Measurements from ENCODE around the gene SLC35F4. TPM values are rescaled to one million over a fixed set of nuclear protein-coding genes. Genes with fewer than 3 reads are reported as not detected.
A peak's percentile ranks its signal among the peaks of the same experiment; 100 is the strongest.

The SLC35F4 gene
- polyA plus RNA-seq, 1 donor: 0.09 TPM

- Histone ChIP-seq H3K27me3 (ENCODE audit: control insufficient read depth, insufficient read depth, low read length) (no peaks in the 10 kb centered on the region), H3K9me3 (ENCODE audit: control insufficient read depth, low read depth, low read length) (no peaks in the 10 kb centered on the region), H3K27ac (ENCODE audit: low read length) (no peak overlapping the region), H3K4me1 (ENCODE audit: control insufficient read depth, insufficient read depth, low read length) (no peaks in the 10 kb centered on the region), H3K36me3 (ENCODE audit: control insufficient read depth, insufficient read depth, low read length) (no peaks in the 10 kb centered on the region), H3K4me3 (ENCODE audit: low read length) (no peak overlapping the region)
- 100% methylated on average over 1 of the region's 2 CpGs for WGBS (ENCODE audit: insufficient coverage, low lambda C conversion rate)
- DNase-seq: no peak
Measured at GRCh38 chr14:57582746-57583145, 283.1 kb downstream of the SLC35F4 start.

- Histone ChIP-seq H3K27ac (ENCODE audit: low read length) (no peak overlapping the region), H3K27me3 (ENCODE audit: control insufficient read depth, insufficient read depth, low read length) (no peaks in the 10 kb centered on the region), H3K36me3 (ENCODE audit: control insufficient read depth, insufficient read depth, low read length) (no peaks in the 10 kb centered on the region), H3K4me3 (ENCODE audit: low read length) (no peak overlapping the region), H3K4me1 (ENCODE audit: control insufficient read depth, insufficient read depth, low read length) (no peaks in the 10 kb centered on the region), H3K9me3 (ENCODE audit: control insufficient read depth, low read depth, low read length) (no peaks in the 10 kb centered on the region)
- DNase-seq: no peak
- no CpG with 5 or more reads among the region's 4 CpGs for WGBS (ENCODE audit: insufficient coverage, low lambda C conversion rate)
Measured at GRCh38 chr14:57578801-57579200, 287.1 kb downstream of the SLC35F4 start.

- no CpG with 5 or more reads among the region's 1 CpG for WGBS (ENCODE audit: insufficient coverage, low lambda C conversion rate)
- H3K36me3 ChIP-seq (ENCODE audit: control insufficient read depth, insufficient read depth, low read length): no peaks in the 10 kb centered on the region
- no peaks in the 10 kb centered on the region for H3K9me3 ChIP-seq (ENCODE audit: control insufficient read depth, low read depth, low read length)
- H3K4me3 ChIP-seq (ENCODE audit: low read length): no peak overlapping the region
- H3K4me1 ChIP-seq (ENCODE audit: control insufficient read depth, insufficient read depth, low read length): no peaks in the 10 kb centered on the region
- H3K27ac ChIP-seq (ENCODE audit: low read length): no peak overlapping the region
- no peak for DNase-seq
- H3K27me3 ChIP-seq (ENCODE audit: control insufficient read depth, insufficient read depth, low read length): no peaks in the 10 kb centered on the region
Measured at GRCh38 chr14:57576498-57576897, 289.4 kb downstream of the SLC35F4 start.

- H3K27ac ChIP-seq (ENCODE audit: low read length): no peak overlapping the region
- WGBS (ENCODE audit: insufficient coverage, low lambda C conversion rate): no CpG with 5 or more reads among the region's 2 CpGs
- DNase-seq: no peak
- H3K4me3 ChIP-seq (ENCODE audit: low read length): no peak overlapping the region
- H3K36me3 ChIP-seq (ENCODE audit: control insufficient read depth, insufficient read depth, low read length): no peaks in the 10 kb centered on the region
- no peaks in the 10 kb centered on the region for H3K4me1 ChIP-seq (ENCODE audit: control insufficient read depth, insufficient read depth, low read length)
- no peaks in the 10 kb centered on the region for H3K27me3 ChIP-seq (ENCODE audit: control insufficient read depth, insufficient read depth, low read length)
- no peaks in the 10 kb centered on the region for H3K9me3 ChIP-seq (ENCODE audit: control insufficient read depth, low read depth, low read length)
Measured at GRCh38 chr14:57575482-57575881, 290.4 kb downstream of the SLC35F4 start.

- peak; percentile 7 to 13 for DNase-seq
- no peak overlapping the region for H3K4me3 ChIP-seq (ENCODE audit: low read length)
Measured at GRCh38 chr14:57574617-57575288, 291.1 kb downstream of the SLC35F4 start.

DNA sequence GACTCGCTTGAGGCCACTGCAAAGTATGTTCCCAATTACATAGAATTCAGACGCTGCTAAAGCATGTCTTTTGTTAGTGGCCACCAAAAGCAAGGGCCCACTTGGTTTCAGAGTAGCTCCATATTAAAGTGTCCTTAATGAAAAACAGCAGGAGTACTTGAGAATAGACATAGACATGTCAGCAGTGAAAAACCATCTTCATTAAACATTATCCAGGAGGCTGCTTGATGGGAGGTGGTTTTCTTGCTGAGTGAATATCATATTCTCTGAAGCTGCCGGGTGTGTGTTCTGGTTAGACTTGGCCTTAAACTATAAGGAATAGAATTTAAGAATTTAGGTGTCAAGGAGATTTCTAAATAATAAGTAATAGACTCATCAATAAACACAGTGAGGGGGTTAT is 292.7 kb downstream of the SLC35F4 start:
- no peaks in the 10 kb centered on the region for H3K27me3 ChIP-seq (ENCODE audit: control insufficient read depth, insufficient read depth, low read length)
- no peak overlapping the region for H3K27ac ChIP-seq (ENCODE audit: low read length)
- WGBS (ENCODE audit: insufficient coverage, low lambda C conversion rate): 73% methylated on average over 2 of the region's 3 CpGs
- H3K4me3 ChIP-seq (ENCODE audit: low read length): no peak overlapping the region
- H3K4me1 ChIP-seq (ENCODE audit: control insufficient read depth, insufficient read depth, low read length): no peaks in the 10 kb centered on the region
- no peak for DNase-seq
- no peaks in the 10 kb centered on the region for H3K9me3 ChIP-seq (ENCODE audit: control insufficient read depth, low read depth, low read length)
- no peaks in the 10 kb centered on the region for H3K36me3 ChIP-seq (ENCODE audit: control insufficient read depth, insufficient read depth, low read length)

More at GRCh38 chr14:57574617-57575288, 291.1 kb downstream of the SLC35F4 start:
- Histone ChIP-seq H3K27ac (ENCODE audit: low read length) (no peak overlapping the region), H3K36me3 (ENCODE audit: control insufficient read depth, insufficient read depth, low read length) (no peaks in the 10 kb centered on the region), H3K4me1 (ENCODE audit: control insufficient read depth, insufficient read depth, low read length) (no peaks in the 10 kb centered on the region), H3K27me3 (ENCODE audit: control insufficient read depth, insufficient read depth, low read length) (no peaks in the 10 kb centered on the region), H3K9me3 (ENCODE audit: control insufficient read depth, low read depth, low read length) (no peaks in the 10 kb centered on the region)
- WGBS (ENCODE audit: insufficient coverage, low lambda C conversion rate): 80% methylated on average over 1 of the region's 5 CpGs

GRCh38 chr14:57568554-57568953 is 297.3 kb downstream of the SLC35F4 start:
- H3K36me3 ChIP-seq (ENCODE audit: control insufficient read depth, insufficient read depth, low read length): no peaks in the 10 kb centered on the region
- WGBS (ENCODE audit: insufficient coverage, low lambda C conversion rate): 100% methylated on average over 2 of the region's 4 CpGs

GRCh38 chr14:57567220-57567619 is 298.7 kb downstream of the SLC35F4 start:
- Histone ChIP-seq H3K4me1 (ENCODE audit: control insufficient read depth, insufficient read depth, low read length) (no peaks in the 10 kb centered on the region), H3K9me3 (ENCODE audit: control insufficient read depth, low read depth, low read length) (no peaks in the 10 kb centered on the region), H3K4me3 (ENCODE audit: low read length) (no peak overlapping the region), H3K27me3 (ENCODE audit: control insufficient read depth, insufficient read depth, low read length) (no peaks in the 10 kb centered on the region), H3K36me3 (ENCODE audit: control insufficient read depth, insufficient read depth, low read length) (no peaks in the 10 kb centered on the region), H3K27ac (ENCODE audit: low read length) (no peak overlapping the region)
- 100% methylated on average over 1 of the region's 2 CpGs for WGBS (ENCODE audit: insufficient coverage, low lambda C conversion rate)
- no peak for DNase-seq

More at GRCh38 chr14:57568554-57568953, 297.3 kb downstream of the SLC35F4 start:
- Histone ChIP-seq H3K27ac (ENCODE audit: low read length) (no peak overlapping the region), H3K9me3 (ENCODE audit: control insufficient read depth, low read depth, low read length) (no peaks in the 10 kb centered on the region), H3K4me3 (ENCODE audit: low read length) (no peak overlapping the region), H3K27me3 (ENCODE audit: control insufficient read depth, insufficient read depth, low read length) (no peaks in the 10 kb centered on the region), H3K4me1 (ENCODE audit: control insufficient read depth, insufficient read depth, low read length) (no peaks in the 10 kb centered on the region)
- no peak for DNase-seq

- Histone ChIP-seq H3K4me1 (ENCODE audit: control insufficient read depth, insufficient read depth, low read length) (peaks cover 9% of the 10 kb centered on the region), H3K9me3 (ENCODE audit: control insufficient read depth, low read depth, low read length) (no peaks in the 10 kb centered on the region), H3K4me3 (ENCODE audit: low read length) (no peak overlapping the region), H3K27ac (ENCODE audit: low read length) (peak overlapping the region; percentile 16), H3K36me3 (ENCODE audit: control insufficient read depth, insufficient read depth, low read length) (no peaks in the 10 kb centered on the region), H3K27me3 (ENCODE audit: control insufficient read depth, insufficient read depth, low read length) (no peaks in the 10 kb centered on the region)
- no CpG with 5 or more reads among the region's 3 CpGs for WGBS (ENCODE audit: insufficient coverage, low lambda C conversion rate)
- peak; percentile 10 to 31 for DNase-seq
Measured at GRCh38 chr14:57560681-57561080, 305.2 kb downstream of the SLC35F4 start.

DNA sequence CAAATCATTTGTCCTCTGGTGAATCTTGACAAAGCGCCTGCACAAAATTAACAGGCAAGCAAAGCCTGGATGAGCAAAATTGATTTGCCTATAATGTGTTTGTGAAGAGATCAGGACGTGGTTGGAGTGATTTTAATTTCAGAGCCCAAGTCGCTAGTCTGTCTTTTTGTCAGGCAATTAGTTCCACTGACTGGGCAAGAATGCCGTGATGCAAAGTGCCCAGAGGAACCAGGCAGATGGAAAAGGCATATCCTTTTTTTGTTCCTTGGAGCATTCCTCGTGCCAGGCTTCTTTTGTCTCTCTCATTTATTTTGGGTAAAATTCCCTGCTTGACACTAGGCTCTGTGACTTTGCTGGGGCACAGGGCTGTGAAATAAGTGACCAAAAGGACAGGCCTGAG is 306.3 kb downstream of the SLC35F4 start:
- H3K4me3 ChIP-seq (ENCODE audit: low read length): no peak overlapping the region
- no peaks in the 10 kb centered on the region for H3K27me3 ChIP-seq (ENCODE audit: control insufficient read depth, insufficient read depth, low read length)
- H3K4me1 ChIP-seq (ENCODE audit: control insufficient read depth, insufficient read depth, low read length): peaks cover 9% of the 10 kb centered on the region
- DNase-seq: no peak
- no peaks in the 10 kb centered on the region for H3K9me3 ChIP-seq (ENCODE audit: control insufficient read depth, low read depth, low read length)
- no peaks in the 10 kb centered on the region for H3K36me3 ChIP-seq (ENCODE audit: control insufficient read depth, insufficient read depth, low read length)
- no CpG with 5 or more reads among the region's 5 CpGs for WGBS (ENCODE audit: insufficient coverage, low lambda C conversion rate)
- H3K27ac ChIP-seq (ENCODE audit: low read length): no peak overlapping the region

GRCh38 chr14:57549765-57550420 is 316.0 kb downstream of the SLC35F4 start:
- DNase-seq: no peak
- H3K27ac ChIP-seq (ENCODE audit: low read length): no peak overlapping the region
- H3K4me1 ChIP-seq (ENCODE audit: control insufficient read depth, insufficient read depth, low read length): no peaks in the 10 kb centered on the region
- H3K36me3 ChIP-seq (ENCODE audit: control insufficient read depth, insufficient read depth, low read length): no peaks in the 10 kb centered on the region
- H3K9me3 ChIP-seq (ENCODE audit: control insufficient read depth, low read depth, low read length): no peaks in the 10 kb centered on the region
- H3K27me3 ChIP-seq (ENCODE audit: control insufficient read depth, insufficient read depth, low read length): no peaks in the 10 kb centered on the region
- H3K4me3 ChIP-seq (ENCODE audit: low read length): no peak overlapping the region
- no CpG with 5 or more reads among the region's 4 CpGs for WGBS (ENCODE audit: insufficient coverage, low lambda C conversion rate)
